ENCODE results near the gene RNF5. TPM values are rescaled to one million over a fixed set of nuclear protein-coding genes. Genes with fewer than 3 reads are reported as not detected.
"Not testable (repeated sequence)": the region's sequence is repeated elsewhere in the genome, so short reads cannot be mapped to it uniquely, and the experiment has no call there.

RNF5 gene
- total RNA-seq, 4 donors from 2014 or later: 20.8 to 59.0 (median 40.8) TPM

DNA sequence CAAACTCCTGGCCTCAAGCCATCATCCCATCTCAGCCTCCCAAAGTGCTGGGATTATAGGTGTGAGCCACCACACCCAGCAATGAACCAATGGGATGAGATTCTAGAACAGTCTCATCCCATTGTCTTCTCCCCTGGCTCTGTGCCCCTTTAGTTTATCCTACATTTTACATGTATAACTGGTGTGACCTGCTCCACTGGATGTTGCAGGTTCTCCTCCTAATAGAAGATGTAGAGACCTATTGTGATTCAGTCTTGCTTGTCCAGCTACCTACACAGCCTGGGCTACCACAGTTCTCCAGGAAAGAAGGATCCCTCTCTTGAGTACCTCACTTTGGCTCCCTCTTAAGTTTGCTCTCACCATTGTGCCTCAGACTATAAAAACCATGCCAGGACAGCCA, 46.1 kb upstream of the RNF5 start:
- TF ChIP-seq POLR2A (IDR thresholded peaks at IDR 0.05): no peak
- TF ChIP-seq, protein P1, sequence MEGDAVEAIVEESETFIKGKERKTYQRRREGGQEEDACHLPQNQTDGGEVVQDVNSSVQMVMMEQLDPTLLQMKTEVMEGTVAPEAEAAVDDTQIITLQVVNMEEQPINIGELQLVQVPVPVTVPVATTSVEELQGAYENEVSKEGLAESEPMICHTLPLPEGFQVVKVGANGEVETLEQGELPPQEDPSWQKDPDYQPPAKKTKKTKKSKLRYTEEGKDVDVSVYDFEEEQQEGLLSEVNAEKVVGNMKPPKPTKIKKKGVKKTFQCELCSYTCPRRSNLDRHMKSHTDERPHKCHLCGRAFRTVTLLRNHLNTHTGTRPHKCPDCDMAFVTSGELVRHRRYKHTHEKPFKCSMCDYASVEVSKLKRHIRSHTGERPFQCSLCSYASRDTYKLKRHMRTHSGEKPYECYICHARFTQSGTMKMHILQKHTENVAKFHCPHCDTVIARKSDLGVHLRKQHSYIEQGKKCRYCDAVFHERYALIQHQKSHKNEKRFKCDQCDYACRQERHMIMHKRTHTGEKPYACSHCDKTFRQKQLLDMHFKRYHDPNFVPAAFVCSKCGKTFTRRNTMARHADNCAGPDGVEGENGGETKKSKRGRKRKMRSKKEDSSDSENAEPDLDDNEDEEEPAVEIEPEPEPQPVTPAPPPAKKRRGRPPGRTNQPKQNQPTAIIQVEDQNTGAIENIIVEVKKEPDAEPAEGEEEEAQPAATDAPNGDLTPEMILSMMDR (IDR thresholded peaks at IDR 0.05): no peak
- H3K36me3 ChIP-seq: no peaks in the 10 kb centered on the region
- no peaks in the 10 kb centered on the region for H3K27me3 ChIP-seq
- no peak overlapping the region for H3K4me3 ChIP-seq
- intact Hi-C loops (cut with DNase I): no loop called here
- no peaks in the 10 kb centered on the region for H3K9me3 ChIP-seq
- no peak for DNase-seq
- peaks cover 21 to 48% (median 26%) of the 10 kb centered on the region in 3 donors for H3K4me1 ChIP-seq
- H3K27ac ChIP-seq: peak overlapping the region in 3 of 4 donors; percentile 66 to 98 (median 96)

DNA sequence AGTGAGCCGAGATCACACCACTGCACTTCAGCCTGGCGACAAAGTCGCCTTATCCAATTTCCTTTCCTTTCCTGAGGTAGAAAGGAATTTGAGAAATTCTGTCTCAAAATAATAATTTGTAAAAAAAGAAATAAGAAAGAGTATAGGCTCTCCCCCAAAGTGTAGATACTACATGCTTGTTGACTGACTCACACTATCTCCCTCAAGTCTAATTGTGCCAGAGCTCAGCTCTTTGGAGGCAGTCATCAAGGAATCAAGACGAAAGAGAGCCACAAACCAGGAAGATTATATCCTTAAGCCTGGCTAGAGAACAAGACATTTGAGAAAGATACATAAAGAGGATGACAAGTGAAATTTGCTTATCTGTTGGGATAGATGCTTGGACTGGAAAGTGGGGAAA, 44.4 kb upstream of the RNF5 start:
- 74 to 77% methylated on average over 4 of the region's 4 CpGs for WGBS, 2 donors
- intact Hi-C loops (cut with DNase I): no loop called here
- DNase-seq: no peak
- no peaks in the 10 kb centered on the region for H3K27me3 ChIP-seq
- H3K27ac ChIP-seq: no peak overlapping the region
- peaks cover 12 to 37% (median 15%) of the 10 kb centered on the region in 3 donors for H3K4me1 ChIP-seq
- TF ChIP-seq, protein P1 (IDR thresholded peaks at IDR 0.05): no peak
- no peak for TF ChIP-seq POLR2A (IDR thresholded peaks at IDR 0.05)
- H3K36me3 ChIP-seq: no peaks in the 10 kb centered on the region
- H3K9me3 ChIP-seq: no peaks in the 10 kb centered on the region
- no peak overlapping the region for H3K4me3 ChIP-seq

DNA sequence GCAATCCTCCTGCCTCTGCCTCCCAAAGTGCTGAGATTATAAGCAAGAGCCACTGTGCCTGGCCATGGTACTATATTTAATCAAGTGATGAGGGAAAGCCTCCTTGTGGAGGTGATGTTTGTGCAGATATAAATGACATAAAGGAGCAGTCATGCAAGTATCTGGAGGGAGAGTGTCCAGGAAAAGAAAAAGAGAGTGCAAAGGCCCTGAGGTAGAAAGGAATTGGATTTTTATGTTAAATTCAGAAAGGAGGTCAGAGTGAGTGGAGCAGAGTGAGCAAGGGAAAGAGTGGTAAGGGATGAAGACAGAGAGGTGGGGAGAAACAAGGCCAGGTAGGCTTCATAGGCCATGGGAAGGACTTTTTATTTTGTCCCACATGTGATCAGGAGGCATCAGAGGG, 40.8 kb upstream of the RNF5 start:
- DNase-seq: no peak
- H3K4me3 ChIP-seq: no peak overlapping the region
- TF ChIP-seq POLR2A (IDR thresholded peaks at IDR 0.05): no peak
- TF ChIP-seq, protein P1 (IDR thresholded peaks at IDR 0.05): no peak
- intact Hi-C loops (cut with DNase I): no loop called here
- H3K27me3 ChIP-seq: no peaks in the 10 kb centered on the region
- no peak overlapping the region for H3K27ac ChIP-seq
- H3K4me1 ChIP-seq: peaks cover 0 to 7% (median 2%) of the 10 kb centered on the region in 3 donors
- no peaks in the 10 kb centered on the region for H3K36me3 ChIP-seq
- H3K9me3 ChIP-seq: no peaks in the 10 kb centered on the region

DNA sequence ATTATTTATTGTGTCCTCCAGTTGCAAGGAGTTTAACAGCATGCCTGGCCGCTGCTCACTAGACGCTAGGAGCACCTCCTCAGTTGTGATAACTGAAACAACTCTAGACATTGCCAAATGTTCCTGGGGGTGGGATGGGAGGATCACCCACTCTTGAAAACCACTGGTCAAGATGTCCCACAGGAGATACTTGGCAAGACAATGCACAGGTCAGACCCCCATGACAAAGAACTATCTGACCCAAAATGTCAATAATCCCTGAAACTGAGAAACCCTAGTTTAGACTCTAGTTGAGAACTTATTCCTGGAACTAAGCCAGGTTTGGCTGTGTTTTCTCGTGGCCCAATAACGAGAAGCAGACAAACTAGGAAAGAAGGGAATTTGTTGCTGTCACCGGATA, 38.6 kb upstream of the RNF5 start:
- Histone ChIP-seq H3K36me3 (no peaks in the 10 kb centered on the region), H3K9me3 (no peaks in the 10 kb centered on the region), H3K27me3 (no peaks in the 10 kb centered on the region), H3K4me3 (no peak overlapping the region), H3K4me1 (peaks cover 0 to 13% (median 0%) of the 10 kb centered on the region in 3 donors), H3K27ac (no peak overlapping the region)
- TF ChIP-seq, protein P1 (IDR thresholded peaks at IDR 0.05): no peak
- TF ChIP-seq POLR2A (IDR thresholded peaks at IDR 0.05): no peak
- no peak for DNase-seq
- WGBS, 2 donors: 58 to 61% methylated on average over 3 of the region's 5 CpGs
- intact Hi-C loops (cut with DNase I): no loop called here

DNA sequence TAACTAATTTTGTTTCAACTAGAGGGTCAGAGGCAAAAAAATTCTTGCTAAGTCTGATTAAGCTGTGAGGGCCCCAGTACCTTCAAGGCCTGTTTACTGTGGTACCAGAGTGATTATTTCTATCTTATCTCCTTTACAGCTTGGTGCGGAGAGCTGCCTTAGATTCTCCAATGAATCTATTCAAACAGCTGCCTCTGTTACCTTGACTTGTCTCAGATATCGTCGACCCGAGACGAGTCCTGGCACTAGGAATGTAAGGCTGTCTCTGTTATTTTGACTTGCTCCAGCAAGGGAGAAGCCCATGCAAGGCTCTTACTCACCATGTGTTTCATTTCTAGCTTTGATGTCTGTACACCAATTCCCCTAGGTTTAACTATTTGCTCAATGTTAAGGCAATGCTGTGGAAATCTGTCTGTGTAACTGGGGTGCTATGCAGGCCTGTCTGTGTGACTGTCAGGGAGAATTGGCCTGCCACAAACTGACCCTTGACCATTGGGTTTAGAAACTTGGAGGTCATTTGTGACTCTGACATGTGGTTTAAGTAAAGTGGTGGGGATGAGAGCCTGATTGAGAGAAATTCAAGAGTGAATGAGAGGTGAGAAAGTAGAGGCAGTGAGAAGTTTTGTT, 37.7 kb upstream of the RNF5 start:
- no peaks in the 10 kb centered on the region for H3K9me3 ChIP-seq
- DNase-seq: no peak
- H3K27me3 ChIP-seq: no peaks in the 10 kb centered on the region
- no peak for TF ChIP-seq POLR2A (IDR thresholded peaks at IDR 0.05)
- TF ChIP-seq, protein P1 (IDR thresholded peaks at IDR 0.05): no peak
- H3K27ac ChIP-seq: no peak overlapping the region
- H3K36me3 ChIP-seq: no peaks in the 10 kb centered on the region
- H3K4me1 ChIP-seq: peaks cover 0 to 15% (median 0%) of the 10 kb centered on the region in 3 donors
- WGBS, 2 donors: 59 to 67% methylated on average over 5 of the region's 5 CpGs
- intact Hi-C loops (cut with DNase I): no loop called here
- no peak overlapping the region for H3K4me3 ChIP-seq

DNA sequence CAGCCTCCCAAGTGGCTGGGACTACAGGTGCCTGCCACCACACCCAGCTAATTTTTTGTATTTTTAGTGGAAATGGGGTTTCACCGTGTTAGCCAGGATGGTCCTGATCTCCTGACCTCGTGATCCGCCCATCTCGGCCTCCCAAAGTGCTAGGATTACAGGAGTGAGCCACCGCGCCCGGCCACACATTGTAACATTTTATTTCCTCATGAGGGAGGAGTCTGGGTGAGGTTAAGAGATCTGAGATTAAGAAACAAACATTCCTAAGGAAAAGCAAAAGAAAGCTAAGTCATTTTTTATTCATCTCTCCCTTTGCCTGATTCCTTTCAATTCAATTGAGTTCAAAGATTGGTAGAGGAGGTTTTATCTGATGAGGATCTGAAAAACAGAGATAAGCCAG, 34.0 kb upstream of the RNF5 start:
- H3K4me3 ChIP-seq; intact Hi-C loops (cut with DNase I); H3K36me3 ChIP-seq; H3K9me3 ChIP-seq; H3K27me3 ChIP-seq; DNase-seq: not testable (repeated sequence)
- H3K27ac ChIP-seq: peak overlapping the region in 2 of 4 donors; percentile 49 to 53
- WGBS, 2 donors: 50 to 83% methylated on average over 3 to 4 of the region's 7 CpGs
- H3K4me1 ChIP-seq: peaks cover 0 to 30% (median 0%) of the 10 kb centered on the region in 3 donors

Data from esophagus squamous epithelium (tissue), 5 donors.